ENCODE results near the gene NTRK1.

NTRK1 gene

DNA sequence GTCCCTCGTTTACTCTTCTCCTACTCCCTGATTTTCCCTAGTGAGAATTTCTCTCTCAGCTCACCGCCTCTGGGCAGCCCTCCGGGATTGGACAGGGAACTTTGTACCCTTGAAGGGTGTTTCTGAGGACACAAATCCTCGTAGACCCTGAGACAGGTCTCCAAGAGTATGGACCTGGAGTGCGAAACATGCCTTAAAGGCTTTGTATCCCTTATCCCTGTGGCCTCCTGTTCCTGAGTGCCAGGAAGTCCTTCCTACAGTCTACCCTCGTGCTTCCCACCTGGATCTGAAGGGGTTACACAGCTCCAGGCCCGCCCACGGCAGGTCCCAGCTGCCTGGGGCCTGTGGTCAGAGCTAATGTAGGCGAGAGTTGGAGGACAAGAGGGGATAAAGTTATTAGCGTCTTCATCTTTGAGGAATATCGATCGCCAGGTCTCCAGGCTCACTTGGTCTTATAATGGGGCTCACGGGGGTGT lies 25.3 kb downstream of the NTRK1 start:
- Mint-ChIP-seq H3K27ac (no peak overlapping the region), H3K4me1 (peaks cover 64% of the 10 kb centered on the region), H3K27me3 (ENCODE audit: low read depth, poor library complexity) (peaks cover 64% of the 10 kb centered on the region), H3K36me3 (ENCODE audit: low read depth) (no peaks in the 10 kb centered on the region), H3K4me3 (no peak overlapping the region), H3K9me3 (no peaks in the 10 kb centered on the region)
- DNase-seq, result no peak
- TF ChIP-seq, protein P1, sequence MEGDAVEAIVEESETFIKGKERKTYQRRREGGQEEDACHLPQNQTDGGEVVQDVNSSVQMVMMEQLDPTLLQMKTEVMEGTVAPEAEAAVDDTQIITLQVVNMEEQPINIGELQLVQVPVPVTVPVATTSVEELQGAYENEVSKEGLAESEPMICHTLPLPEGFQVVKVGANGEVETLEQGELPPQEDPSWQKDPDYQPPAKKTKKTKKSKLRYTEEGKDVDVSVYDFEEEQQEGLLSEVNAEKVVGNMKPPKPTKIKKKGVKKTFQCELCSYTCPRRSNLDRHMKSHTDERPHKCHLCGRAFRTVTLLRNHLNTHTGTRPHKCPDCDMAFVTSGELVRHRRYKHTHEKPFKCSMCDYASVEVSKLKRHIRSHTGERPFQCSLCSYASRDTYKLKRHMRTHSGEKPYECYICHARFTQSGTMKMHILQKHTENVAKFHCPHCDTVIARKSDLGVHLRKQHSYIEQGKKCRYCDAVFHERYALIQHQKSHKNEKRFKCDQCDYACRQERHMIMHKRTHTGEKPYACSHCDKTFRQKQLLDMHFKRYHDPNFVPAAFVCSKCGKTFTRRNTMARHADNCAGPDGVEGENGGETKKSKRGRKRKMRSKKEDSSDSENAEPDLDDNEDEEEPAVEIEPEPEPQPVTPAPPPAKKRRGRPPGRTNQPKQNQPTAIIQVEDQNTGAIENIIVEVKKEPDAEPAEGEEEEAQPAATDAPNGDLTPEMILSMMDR (IDR thresholded peaks at IDR 0.05), result no peak

DNA sequence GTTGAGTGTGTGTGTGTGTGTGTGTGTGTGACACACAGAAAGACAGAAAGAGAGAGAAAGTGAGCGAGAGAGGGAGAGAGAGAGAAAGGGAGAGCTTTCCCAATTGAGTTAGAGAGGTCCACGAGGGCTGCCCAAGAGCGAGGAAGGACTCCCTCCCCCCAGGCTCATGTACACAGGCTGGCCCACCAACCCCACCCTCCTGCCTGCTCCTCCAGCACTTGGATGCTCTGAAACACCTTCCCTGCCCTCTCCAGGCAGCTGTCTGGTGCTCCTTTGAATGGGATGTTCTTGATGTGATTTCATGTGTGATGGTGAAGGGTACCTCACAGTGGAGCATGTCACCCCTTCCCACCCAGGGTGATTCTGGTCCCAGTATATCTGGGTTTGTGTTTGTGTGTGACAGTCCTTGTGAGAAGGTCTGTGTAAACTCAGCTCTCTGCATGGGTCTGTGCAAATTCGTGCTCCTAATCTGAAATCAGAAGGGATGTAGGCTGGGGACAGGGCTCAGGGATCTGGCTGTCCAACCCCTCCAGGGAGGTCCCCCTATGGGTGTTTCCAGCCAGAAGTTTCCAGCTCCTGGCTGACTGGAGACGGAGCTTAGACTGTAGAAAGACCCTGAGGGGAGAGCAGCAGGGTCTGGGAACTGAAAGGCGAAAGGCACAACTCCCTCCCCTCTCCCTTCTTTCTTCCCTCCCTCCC lies 26.1 kb downstream of the NTRK1 start:
- peak overlapping the region; percentile 37 for H3K4me3 Mint-ChIP-seq
- H3K9me3 Mint-ChIP-seq, result no peaks in the 10 kb centered on the region
- H3K36me3 Mint-ChIP-seq (ENCODE audit: low read depth), result no peaks in the 10 kb centered on the region
- peak overlapping the region; percentile 25 for H3K27ac Mint-ChIP-seq
- TF ChIP-seq, protein P1 (IDR thresholded peaks at IDR 0.05), result no peak
- peaks cover 61% of the 10 kb centered on the region for H3K4me1 Mint-ChIP-seq
- H3K27me3 Mint-ChIP-seq (ENCODE audit: low read depth, poor library complexity), result peaks cover 67% of the 10 kb centered on the region
- no peak for DNase-seq

DNA sequence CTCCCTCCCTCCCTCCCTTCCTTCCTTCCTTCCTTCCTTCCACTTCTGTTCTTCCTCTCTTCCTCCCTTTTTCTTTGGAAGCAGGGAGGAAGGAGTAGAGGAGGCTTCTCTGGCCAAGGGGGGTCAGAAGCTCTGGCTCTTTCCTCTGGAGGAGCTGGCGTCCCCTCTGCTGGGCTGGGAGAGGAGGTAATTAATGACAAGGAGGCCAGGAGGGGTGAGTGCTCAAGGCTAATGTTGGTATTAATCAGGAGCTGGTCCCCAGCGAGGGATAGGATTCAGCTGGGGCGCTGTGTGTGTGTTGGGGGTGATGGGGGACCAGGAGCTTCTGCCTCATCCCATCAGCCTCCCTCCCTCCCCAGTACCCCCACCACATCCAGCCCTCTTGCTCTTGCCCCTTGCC lies 26.7 kb downstream of the NTRK1 start:
- Mint-ChIP-seq H3K27ac (no peak overlapping the region), H3K4me1 (peaks cover 65% of the 10 kb centered on the region), H3K36me3 (ENCODE audit: low read depth) (no peaks in the 10 kb centered on the region), H3K9me3 (no peaks in the 10 kb centered on the region), H3K4me3 (no peak overlapping the region), H3K27me3 (ENCODE audit: low read depth, poor library complexity) (peaks cover 69% of the 10 kb centered on the region)
- DNase-seq, result peak; percentile 41
- TF ChIP-seq, protein P1 (IDR thresholded peaks at IDR 0.05), result no peak

DNA sequence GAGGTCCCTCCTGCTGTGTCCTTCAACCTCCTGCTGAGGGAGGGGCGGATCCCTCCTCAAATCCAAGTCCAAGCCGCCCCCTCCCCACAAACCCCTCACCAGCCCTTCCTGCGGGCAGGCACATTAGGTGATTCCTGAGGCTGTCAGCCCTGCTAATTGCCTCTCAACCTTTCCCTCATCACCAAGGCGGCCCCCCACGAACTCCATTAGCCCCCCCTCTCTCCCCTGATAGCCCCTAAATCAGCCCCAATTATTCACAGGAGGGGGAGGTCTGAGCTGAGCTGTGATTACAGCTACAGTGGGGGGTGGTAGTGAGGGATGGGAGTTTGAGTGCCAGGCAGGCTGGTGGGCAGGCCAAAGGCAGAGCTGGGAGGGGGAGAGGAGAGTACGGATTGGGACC lies 27.1 kb downstream of the NTRK1 start:
- Mint-ChIP-seq H3K4me3 (no peak overlapping the region), H3K36me3 (ENCODE audit: low read depth) (no peaks in the 10 kb centered on the region), H3K27me3 (ENCODE audit: low read depth, poor library complexity) (peaks cover 69% of the 10 kb centered on the region), H3K9me3 (no peaks in the 10 kb centered on the region), H3K27ac (no peak overlapping the region), H3K4me1 (peaks cover 64% of the 10 kb centered on the region)
- DNase-seq, result no peak
- TF ChIP-seq, protein P1 (IDR thresholded peaks at IDR 0.05), result no peak

DNA sequence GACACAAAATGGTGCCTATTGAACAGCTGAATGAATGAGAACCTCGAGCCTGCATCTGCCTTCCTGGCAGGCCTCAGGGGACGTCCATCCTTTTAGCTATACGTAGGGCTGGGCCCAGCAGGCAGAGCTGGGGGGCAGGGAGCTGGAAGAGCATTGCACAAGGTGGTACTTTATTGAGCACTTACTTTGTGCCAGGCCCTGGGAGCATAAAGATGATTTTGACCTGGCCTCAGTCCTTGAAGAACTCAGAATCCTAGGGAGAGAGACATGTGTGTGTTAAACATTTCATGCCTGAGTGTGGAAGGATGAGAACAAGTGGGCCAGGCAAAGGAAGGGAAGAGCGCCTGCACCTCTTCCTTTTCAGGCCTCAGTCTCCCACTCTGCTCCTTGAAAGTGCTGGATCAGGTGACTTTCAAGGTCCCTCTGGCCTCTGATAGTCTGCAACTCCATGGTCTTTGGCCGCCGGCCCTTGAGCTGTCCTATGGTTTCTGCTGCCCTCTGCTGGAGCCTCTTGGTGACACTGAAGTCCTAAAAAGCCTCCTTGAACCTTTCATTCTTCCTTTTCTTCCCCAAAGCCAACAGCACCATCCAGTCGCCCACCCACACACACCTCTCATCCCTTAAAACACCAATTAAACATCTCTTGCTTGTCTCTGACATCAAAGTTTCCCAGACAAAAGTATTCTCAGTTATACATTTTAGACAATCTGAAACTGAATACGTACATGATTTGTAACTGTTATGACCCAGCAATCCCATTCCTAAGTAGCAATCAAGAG lies 29.3 kb downstream of the NTRK1 start:
- DNase-seq, result peak; percentile 86
- TF ChIP-seq, protein P1 (IDR thresholded peaks at IDR 0.05), result peak; percentile 81
- peaks cover 63% of the 10 kb centered on the region for H3K27me3 Mint-ChIP-seq (ENCODE audit: low read depth, poor library complexity)
- no peak overlapping the region for H3K4me3 Mint-ChIP-seq
- H3K27ac Mint-ChIP-seq, result no peak overlapping the region
- peaks cover 55% of the 10 kb centered on the region for H3K4me1 Mint-ChIP-seq
- H3K9me3 Mint-ChIP-seq, result no peaks in the 10 kb centered on the region
- no peaks in the 10 kb centered on the region for H3K36me3 Mint-ChIP-seq (ENCODE audit: low read depth)
